Progenitor cell of endocrine pancreas (in vitro differentiated cells): ENCODE measurements around the gene PPT2. TPM values are rescaled to one million over a fixed set of nuclear protein-coding genes. Genes with fewer than 3 reads are reported as not detected.
A peak's percentile ranks its signal among the peaks of the same experiment; 100 is the strongest.

Experiments used
- DNase-seq: peaks from one replicate; pipeline ENCODE4 v3.0.0; 2021; ENCODE audit warnings: low spot score; ENCODE audit not compliant: unreplicated experiment
- H3K27ac Mint-ChIP-seq: 2 replicates; pipeline ENCODE4 v1.8.0; 2021; ENCODE audit warnings: mild to moderate bottlenecking, moderate library complexity, mixed read lengths
- H3K27me3 Mint-ChIP-seq: 2 replicates; pipeline ENCODE4 v1.8.0; 2021; ENCODE audit warnings: mixed read lengths
- H3K36me3 Mint-ChIP-seq: 2 replicates; pipeline ENCODE4 v1.8.0; 2022; ENCODE audit warnings: mixed read lengths; ENCODE audit not compliant: insufficient read depth
- H3K4me1 Mint-ChIP-seq: 2 replicates; pipeline ENCODE4 v1.8.0; 2021; ENCODE audit warnings: low read depth, mixed read lengths
- H3K4me3 Mint-ChIP-seq: 2 replicates; pipeline ENCODE4 v1.8.0; 2021; ENCODE audit warnings: low read depth, mild to moderate bottlenecking, moderate library complexity, mixed read lengths
- H3K9me3 Mint-ChIP-seq: 2 replicates; pipeline ENCODE4 v1.8.0; 2021; ENCODE audit warnings: low read depth, mixed read lengths
- CTCF ChIP-seq: fragments of 200-600 bp; sonication (generic); IDR thresholded peaks from one replicate; pipeline ENCODE4 v1.5.0; 2021; ENCODE audit warnings: antibody characterized with exemption, mild to moderate bottlenecking; ENCODE audit not compliant: unreplicated experiment
- total RNA-seq: library from RNA; stranded (reverse); gene quantifications from 2 replicates; pipeline ENCODE4 v1.2.1, GENCODE V29; 2021

Gene PPT2
- total RNA-seq, 1 donor from 2014 or later: 80.8 TPM

GRCh38 chr6:32154514-32155161, 697 bp downstream of the PPT2 start:
- H3K27me3 Mint-ChIP-seq: peaks cover 13% of the 10 kb centered on the region
- no peaks in the 10 kb centered on the region for H3K9me3 Mint-ChIP-seq
- peaks cover 17% of the 10 kb centered on the region for H3K36me3 Mint-ChIP-seq
- peak overlapping the region; percentile 98 for H3K27ac Mint-ChIP-seq
- peak overlapping the region; percentile 99 for H3K4me3 Mint-ChIP-seq
- peak; percentile 59 for DNase-seq
- peak; percentile 63 for TF ChIP-seq CTCF
- peaks cover 28% of the 10 kb centered on the region for H3K4me1 Mint-ChIP-seq

DNA sequence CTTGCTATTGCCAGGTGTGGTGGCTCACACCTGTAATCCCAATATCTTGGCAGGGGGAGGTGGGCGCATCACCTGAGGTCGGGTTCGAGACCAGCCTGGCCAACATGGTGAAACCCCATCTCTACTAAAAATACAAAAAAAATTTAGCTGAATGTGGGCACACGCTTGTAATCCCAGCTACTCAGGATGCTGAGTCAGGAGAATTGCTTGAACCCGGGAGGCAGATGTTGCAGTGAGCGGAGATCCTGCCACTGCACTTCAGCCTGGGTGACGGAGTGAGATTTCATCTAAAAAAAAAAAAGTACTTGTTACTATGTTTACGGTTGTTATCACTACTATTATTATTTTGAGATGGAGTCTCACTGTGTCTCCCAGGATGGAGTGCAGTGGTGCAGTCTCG, 3.0 kb downstream of the PPT2 start:
- Mint-ChIP-seq H3K27ac (no peak overlapping the region), H3K9me3 (no peaks in the 10 kb centered on the region), H3K4me1 (peaks cover 28% of the 10 kb centered on the region), H3K36me3 (peaks cover 16% of the 10 kb centered on the region), H3K4me3 (no peak overlapping the region), H3K27me3 (no peaks in the 10 kb centered on the region)
- DNase-seq: no peak
- no peak for TF ChIP-seq CTCF

DNA sequence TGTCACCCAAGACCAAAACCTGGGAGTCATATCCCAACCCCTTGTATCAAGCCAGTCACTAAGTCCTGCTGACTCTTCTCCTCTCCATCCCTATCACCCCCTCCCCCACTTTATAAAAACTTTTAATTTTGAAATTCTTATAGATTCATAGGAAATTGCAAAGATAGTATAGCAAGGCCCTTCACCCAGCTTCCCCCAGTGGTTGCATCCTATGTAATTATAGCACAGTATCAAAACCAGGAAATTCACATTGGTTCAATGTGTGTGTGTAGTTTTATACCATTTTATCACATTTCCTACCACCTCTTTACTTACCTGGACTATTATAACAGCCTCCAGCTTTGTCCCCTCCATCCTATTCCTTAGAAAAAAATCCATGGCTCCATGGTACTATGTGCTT, 4.1 kb downstream of the PPT2 start:
- no peaks in the 10 kb centered on the region for H3K27me3 Mint-ChIP-seq
- peaks cover 18% of the 10 kb centered on the region for H3K4me1 Mint-ChIP-seq
- H3K9me3 Mint-ChIP-seq: no peaks in the 10 kb centered on the region
- peaks cover 23% of the 10 kb centered on the region for H3K36me3 Mint-ChIP-seq
- TF ChIP-seq CTCF: no peak
- DNase-seq: no peak
- H3K27ac Mint-ChIP-seq: no peak overlapping the region
- H3K4me3 Mint-ChIP-seq: no peak overlapping the region

DNA sequence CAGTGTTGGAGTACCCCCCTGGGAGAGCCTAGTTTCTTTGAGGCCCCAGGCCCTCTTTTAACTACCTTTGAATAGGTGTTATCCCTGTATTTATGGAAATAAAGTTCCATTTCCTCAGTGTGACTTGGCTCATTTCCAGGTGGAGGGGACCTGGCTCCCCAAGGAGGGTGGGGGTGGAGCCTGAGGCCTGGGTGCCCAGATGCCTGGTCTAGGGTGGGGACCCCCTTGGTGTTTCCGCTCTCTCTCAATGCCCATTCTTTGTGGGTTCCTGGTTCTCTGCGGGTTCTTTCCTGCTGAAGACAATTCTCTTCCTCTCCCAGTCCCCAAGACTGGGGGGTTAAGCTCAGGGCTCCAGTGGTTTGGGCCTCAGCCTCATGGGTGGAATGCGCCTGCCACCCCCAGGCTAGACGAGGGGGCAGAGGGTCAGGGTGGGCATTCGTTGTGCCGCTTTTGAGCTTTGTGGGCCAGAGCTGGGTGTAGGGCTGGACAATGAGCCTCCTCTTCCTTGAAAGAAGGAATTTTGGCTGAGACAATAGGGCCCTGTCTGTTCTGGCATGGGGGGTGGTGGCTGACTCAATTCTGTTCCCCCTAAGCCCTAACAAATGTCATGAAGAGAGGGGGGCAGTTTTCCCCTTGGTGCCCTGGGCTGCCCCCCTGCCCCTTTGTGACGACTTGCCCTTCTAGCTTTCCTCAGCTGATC, 9.8 kb downstream of the PPT2 start:
- no peaks in the 10 kb centered on the region for H3K27me3 Mint-ChIP-seq
- H3K4me1 Mint-ChIP-seq: peaks cover 24% of the 10 kb centered on the region
- no peak for DNase-seq
- no peaks in the 10 kb centered on the region for H3K9me3 Mint-ChIP-seq
- H3K4me3 Mint-ChIP-seq: no peak overlapping the region
- no peak overlapping the region for H3K27ac Mint-ChIP-seq
- peaks cover 25% of the 10 kb centered on the region for H3K36me3 Mint-ChIP-seq
- no peak for TF ChIP-seq CTCF

DNA sequence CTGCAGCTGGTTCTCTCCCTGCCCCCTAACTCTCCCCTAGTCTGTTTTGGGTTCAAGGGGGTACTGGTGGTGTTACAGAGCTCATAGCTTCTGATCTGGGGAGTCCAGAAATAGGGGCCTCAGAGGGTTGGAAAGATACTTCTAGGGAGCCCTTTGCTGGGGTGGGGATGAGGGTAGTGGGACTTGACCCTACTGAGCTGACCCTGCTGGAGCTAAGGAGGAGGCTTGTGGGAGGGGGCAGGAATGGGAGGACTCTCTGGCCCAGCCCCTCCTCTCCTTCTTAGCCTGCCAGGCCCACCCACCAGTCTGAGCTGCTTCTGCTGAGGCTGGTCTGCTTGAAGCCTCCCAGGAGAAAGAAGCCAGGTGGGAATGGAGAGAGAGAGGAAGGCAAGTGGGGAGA, 10.4 kb downstream of the PPT2 start, which contains the start of gene EGFL8:
Gene EGFL8, plus strand, starts transcription at position 301 of the 400 bp plus-strand sequence. CDS start 1,571 bp downstream, outside the sequence.
- Mint-ChIP-seq H3K4me1 (peaks cover 28% of the 10 kb centered on the region), H3K36me3 (peaks cover 28% of the 10 kb centered on the region), H3K9me3 (no peaks in the 10 kb centered on the region), H3K4me3 (no peak within 1 kb of the TSS), H3K27ac (peak within 1 kb of the TSS; percentile 74), H3K27me3 (no peaks in the 10 kb centered on the region)
- TF ChIP-seq CTCF: no peak
- no peak for DNase-seq
